ENCODE measurements around the gene PRDM16.

Gene PRDM16

GRCh38 chr1:3345792-3346191, 276.8 kb downstream of the PRDM16 start:
- H4K20me1 ChIP-seq = peaks cover 32% of the 10 kb centered on the region; the same call in 1 of the 2 replicates
- H3K9ac ChIP-seq = no peak overlapping the region
- H3K4me1 ChIP-seq = peaks cover 26% of the 10 kb centered on the region
- H3K27me3 ChIP-seq = peaks cover 29% of the 10 kb centered on the region
- TF ChIP-seq Cebpa-rat (IDR thresholded peaks at IDR 0.05) = no peak
- no peak overlapping the region for H3K4me3 ChIP-seq
- H3K36me3 ChIP-seq = no peaks in the 10 kb centered on the region
- H3K9me3 ChIP-seq = peaks cover 47% of the 10 kb centered on the region
- no peak overlapping the region for H3K4me2 ChIP-seq
- H3K27ac ChIP-seq = no peak overlapping the region

DNA sequence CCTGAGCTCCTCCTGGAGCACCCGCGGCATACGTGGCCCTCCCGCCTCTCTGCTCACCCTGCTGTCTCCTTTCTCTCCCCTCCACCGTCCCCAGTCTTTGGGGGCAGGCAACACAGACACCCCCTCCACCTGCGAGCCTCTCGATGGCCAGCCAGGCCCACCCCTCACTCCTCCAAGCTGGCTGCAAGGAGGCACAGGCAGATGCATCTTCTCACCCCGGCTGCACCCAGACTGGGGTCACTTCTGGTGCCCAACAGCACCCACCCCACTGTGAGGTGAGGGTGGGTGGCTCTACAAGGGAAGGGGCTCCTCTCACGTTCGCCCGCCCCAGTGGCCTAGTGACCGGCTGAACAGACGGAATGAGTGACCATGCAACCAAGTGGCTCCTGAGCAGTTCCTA, 277.5 kb downstream of the PRDM16 start:
- H3K36me3 ChIP-seq = no peaks in the 10 kb centered on the region
- H4K20me1 ChIP-seq = peaks cover 36% of the 10 kb centered on the region; the same call in 1 of the 2 replicates
- H3K27ac ChIP-seq = no peak overlapping the region
- H3K4me3 ChIP-seq = no peak overlapping the region
- H3K4me2 ChIP-seq = peak overlapping the region; percentile 85
- no peak overlapping the region for H3K9ac ChIP-seq
- peaks cover 40% of the 10 kb centered on the region for H3K9me3 ChIP-seq
- no peak for TF ChIP-seq Cebpa-rat (IDR thresholded peaks at IDR 0.05)
- H3K4me1 ChIP-seq = peaks cover 30% of the 10 kb centered on the region
- peaks cover 34% of the 10 kb centered on the region for H3K27me3 ChIP-seq

GRCh38 chr1:3347257-3348020, 278.4 kb downstream of the PRDM16 start:
- Histone ChIP-seq H3K36me3 (no peaks in the 10 kb centered on the region), H3K27ac (no peak overlapping the region), H3K27me3 (peaks cover 34% of the 10 kb centered on the region), H3K4me2 (peak overlapping the region; percentile 85), H4K20me1 (peaks cover 36% of the 10 kb centered on the region; the same call in 1 of the 2 replicates), H3K4me3 (no peak overlapping the region), H3K9me3 (peaks cover 31% of the 10 kb centered on the region), H3K9ac (no peak overlapping the region; the same call in 1 of the 2 replicates), H3K4me1 (peaks cover 30% of the 10 kb centered on the region)
- TF ChIP-seq Cebpa-rat (IDR thresholded peaks at IDR 0.05) = no peak

GRCh38 chr1:3348196-3348865, 279.3 kb downstream of the PRDM16 start:
- Histone ChIP-seq H3K9me3 (peaks cover 22% of the 10 kb centered on the region), H3K4me2 (peak overlapping the region; percentile 85), H4K20me1 (peaks cover 42% of the 10 kb centered on the region; the same call in 1 of the 2 replicates), H3K27me3 (peaks cover 34% of the 10 kb centered on the region), H3K4me3 (no peak overlapping the region), H3K4me1 (peaks cover 30% of the 10 kb centered on the region), H3K36me3 (no peaks in the 10 kb centered on the region), H3K9ac (no peak overlapping the region), H3K27ac (no peak overlapping the region)
- TF ChIP-seq Cebpa-rat (IDR thresholded peaks at IDR 0.05) = no peak

DNA sequence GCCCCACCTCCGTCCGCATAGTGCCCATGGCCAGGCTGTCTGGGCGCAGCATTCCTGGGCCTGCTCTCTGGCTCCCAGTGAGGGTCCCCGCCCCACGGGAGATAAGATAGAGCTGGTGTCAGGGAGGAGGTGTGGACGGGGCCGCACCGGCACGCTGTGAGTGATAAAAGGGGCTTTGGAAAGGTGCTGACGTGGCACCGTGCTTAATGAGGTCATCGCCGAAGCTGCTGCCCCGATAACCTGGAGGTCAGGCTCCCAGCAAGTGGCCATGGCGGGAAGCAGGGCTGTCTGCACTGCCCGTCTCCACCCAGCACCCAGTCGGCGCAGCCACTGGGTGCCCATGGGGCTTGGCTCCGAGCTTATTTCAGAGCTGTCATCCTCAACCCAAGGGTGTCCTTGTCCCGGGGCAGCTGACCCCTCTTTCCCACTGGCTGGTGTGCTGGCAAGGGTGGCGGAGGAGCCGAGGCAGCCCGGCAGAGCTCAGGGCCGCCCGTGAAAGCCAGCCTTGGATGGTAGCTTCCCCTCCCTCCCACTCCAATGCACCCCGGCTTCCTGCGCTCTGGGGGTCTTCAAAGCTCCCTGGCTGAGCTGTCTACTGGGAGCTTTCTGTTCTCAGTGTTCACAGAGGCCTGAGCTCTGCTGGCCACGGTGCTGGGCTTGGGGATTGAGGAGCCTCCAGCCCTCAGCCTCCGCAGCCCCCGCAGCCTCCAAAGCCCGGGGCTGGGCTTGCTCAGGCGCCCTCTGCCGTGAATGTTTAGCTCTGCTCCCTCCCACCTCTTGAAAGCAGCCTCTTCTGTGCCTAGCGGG, 280.4 kb downstream of the PRDM16 start:
- peaks cover 11% of the 10 kb centered on the region for H3K9me3 ChIP-seq
- H3K36me3 ChIP-seq = no peaks in the 10 kb centered on the region
- H3K27ac ChIP-seq = no peak overlapping the region
- peaks cover 34% of the 10 kb centered on the region for H3K27me3 ChIP-seq
- peaks cover 46% of the 10 kb centered on the region; the same call in 1 of the 2 replicates for H4K20me1 ChIP-seq
- no peak overlapping the region for H3K4me2 ChIP-seq
- H3K4me1 ChIP-seq = peaks cover 30% of the 10 kb centered on the region
- H3K4me3 ChIP-seq = no peak overlapping the region
- H3K9ac ChIP-seq = no peak overlapping the region
- no peak for TF ChIP-seq Cebpa-rat (IDR thresholded peaks at IDR 0.05)

DNA sequence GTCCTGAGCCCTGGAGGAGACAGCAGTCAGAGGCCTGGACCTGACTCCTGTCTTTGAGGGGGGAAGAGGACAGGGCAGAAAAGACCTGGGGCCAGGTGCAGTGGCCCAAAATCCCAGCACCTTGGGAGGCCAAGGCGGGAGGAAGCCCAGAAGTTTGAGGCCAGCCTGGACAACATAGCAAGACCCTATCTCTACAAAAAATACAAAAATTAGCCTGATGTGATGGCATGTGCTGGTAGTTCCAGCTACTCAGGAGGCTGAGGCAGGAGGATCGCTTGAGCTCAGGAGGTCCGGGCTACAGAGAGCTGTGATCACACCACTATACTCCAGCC, 280.9 kb downstream of the PRDM16 start:
- H3K4me2 ChIP-seq = no peak overlapping the region
- no peak overlapping the region for H3K4me3 ChIP-seq
- H4K20me1 ChIP-seq = peaks cover 46% of the 10 kb centered on the region; the same call in 1 of the 2 replicates
- no peak overlapping the region for H3K27ac ChIP-seq
- H3K4me1 ChIP-seq = peaks cover 30% of the 10 kb centered on the region
- peaks cover 34% of the 10 kb centered on the region for H3K27me3 ChIP-seq
- no peak overlapping the region for H3K9ac ChIP-seq
- no peak for TF ChIP-seq Cebpa-rat (IDR thresholded peaks at IDR 0.05)
- peaks cover 6% of the 10 kb centered on the region for H3K9me3 ChIP-seq
- H3K36me3 ChIP-seq = no peaks in the 10 kb centered on the region

- Histone ChIP-seq H3K4me3 (no peak overlapping the region), H3K4me1 (peaks cover 30% of the 10 kb centered on the region), H3K9ac (no peak overlapping the region), H3K36me3 (no peaks in the 10 kb centered on the region), H3K27ac (no peak overlapping the region), H4K20me1 (peaks cover 46% of the 10 kb centered on the region; the same call in 1 of the 2 replicates), H3K9me3 (no peaks in the 10 kb centered on the region), H3K4me2 (no peak overlapping the region), H3K27me3 (peaks cover 37% of the 10 kb centered on the region)
- no peak for TF ChIP-seq Cebpa-rat (IDR thresholded peaks at IDR 0.05)
Measured at GRCh38 chr1:3350506-3351261, 281.7 kb downstream of the PRDM16 start.

DNA sequence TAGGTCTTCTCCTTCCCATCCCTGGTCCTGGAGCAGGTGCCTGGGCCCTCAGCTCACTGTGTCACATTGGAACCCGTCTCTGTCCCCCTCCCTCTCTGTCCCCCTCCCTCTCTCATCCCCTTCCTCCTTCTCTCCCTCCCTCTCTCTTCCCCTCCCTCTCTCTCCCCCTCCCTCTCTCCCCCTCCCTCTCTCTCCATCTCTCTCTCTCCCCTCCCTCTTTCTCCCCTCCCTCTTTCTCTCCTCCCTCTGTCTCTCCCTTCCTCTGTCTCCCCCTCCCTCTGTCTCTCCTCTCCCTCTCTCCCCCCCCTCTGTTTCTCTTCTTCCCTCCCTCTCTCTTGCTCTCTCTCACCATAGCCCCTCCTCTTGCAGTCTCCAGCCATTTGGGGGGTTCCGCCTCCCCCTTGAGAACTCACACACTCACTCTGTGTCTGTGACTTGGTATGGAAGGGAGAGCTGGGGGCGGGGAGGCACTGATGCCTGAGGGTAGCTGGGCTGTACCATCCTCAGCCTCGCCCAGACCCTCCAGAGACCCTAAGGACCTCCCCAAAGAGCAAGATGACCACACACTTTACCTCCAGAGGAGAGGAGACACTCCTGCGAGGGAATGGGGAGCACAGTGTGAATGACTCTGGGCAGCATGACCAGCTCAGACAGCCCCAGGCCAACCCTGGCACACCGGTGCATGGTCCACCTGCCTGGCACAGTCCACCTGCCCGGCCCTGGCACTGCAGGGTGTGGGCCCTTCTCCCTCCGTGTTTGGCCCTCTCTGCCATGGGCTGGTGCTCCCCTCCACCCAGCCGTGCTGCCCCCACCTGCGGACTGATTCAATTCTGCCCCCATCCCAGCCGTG, 282.7 kb downstream of the PRDM16 start:
- H3K4me3 ChIP-seq = no peak overlapping the region

More for the DNA sequence above, 282.7 kb downstream of the PRDM16 start:
- Histone ChIP-seq H3K27me3 (peaks cover 41% of the 10 kb centered on the region), H3K4me2 (no peak overlapping the region), H3K4me1 (peaks cover 32% of the 10 kb centered on the region), H3K9ac (no peak overlapping the region), H3K27ac (no peak overlapping the region), H3K36me3 (no peaks in the 10 kb centered on the region), H4K20me1 (peaks cover 46% of the 10 kb centered on the region; the same call in 1 of the 2 replicates), H3K9me3 (no peaks in the 10 kb centered on the region)
- TF ChIP-seq Cebpa-rat (IDR thresholded peaks at IDR 0.05) = no peak

Data from BLaER1 (cell line).